ENCODE results near the gene POLDIP3. TPM values are rescaled to one million over a fixed set of nuclear protein-coding genes. Genes with fewer than 3 reads are reported as not detected.
"Not testable (repeated sequence)": the region's sequence is repeated elsewhere in the genome, so short reads cannot be mapped to it uniquely, and the experiment has no call there.

POLDIP3 gene
- total and polyA plus RNA-seq, 2 experiments from 2014 or later: 35.5 to 45.9 TPM

DNA sequence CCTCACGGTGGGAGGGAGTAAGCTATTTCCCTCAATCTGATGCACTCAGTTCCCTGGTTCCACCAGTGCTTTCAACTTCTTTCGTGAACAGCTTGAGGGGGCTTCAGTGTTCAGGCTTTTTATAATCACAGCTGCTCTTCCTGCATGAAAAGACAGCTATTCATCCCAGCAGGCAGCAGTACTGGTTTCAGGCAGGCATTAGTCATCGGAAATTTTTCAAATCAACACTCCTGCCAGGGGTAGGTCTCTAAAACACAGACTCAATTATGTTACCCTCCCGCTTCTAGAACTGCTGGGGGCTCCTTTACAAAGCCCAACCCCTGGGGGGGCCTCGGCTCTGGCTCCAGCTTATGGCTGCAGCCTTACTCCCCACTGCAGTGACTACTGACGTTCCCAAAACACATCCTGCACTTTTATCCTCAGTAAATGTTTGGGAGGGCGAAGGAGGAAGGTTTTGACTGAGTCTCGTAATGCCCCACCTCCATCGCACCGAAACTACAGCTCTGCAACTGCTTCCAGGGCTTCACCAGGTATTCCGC is 5.8 kb downstream of the POLDIP3 start:
- Histone ChIP-seq H3K79me2 (ENCODE audit: insufficient read depth) (peaks cover 99% of the 10 kb centered on the region), H3K27me3 (replicated peaks; ENCODE audit: insufficient read depth) (no peaks in the 10 kb centered on the region), H4K20me1 (ENCODE audit: insufficient read depth) (0 out of 2 replicates have a peak, but pooled peaks cover 3% of the 10 kb centered on the region), H3K9me3 (ENCODE audit: low read depth) (no peaks in the 10 kb centered on the region), H3K9ac (peak overlapping the region; percentile 35), H3K36me3 (ENCODE audit: low read depth) (peaks cover 6% of the 10 kb centered on the region; the same call in 1 of the 2 replicates), H3K27ac (peak overlapping the region; percentile 42), H3F3A (ENCODE audit: insufficient read depth) (peaks cover 27% of the 10 kb centered on the region), H3K4me3 (no peak overlapping the region), H2AFZ (no peak overlapping the region), H3K9me2 (ENCODE audit: insufficient read depth) (no peaks in the 10 kb centered on the region), H3K4me2 (ENCODE audit: unreplicated experiment) (peak overlapping the region; percentile 48), H3K4me1 (ENCODE audit: insufficient read depth) (peaks cover 52% of the 10 kb centered on the region)
- WGBS, 2 experiments (ENCODE audit: low coverage in 1 of 2, low lambda C conversion rate in 2 of 2, missing lambda C conversion rate in 2 of 2): 44 to 47% methylated on average over 10 to 11 of the region's 11 CpGs
- TF ChIP-seq EZH2 (IDR thresholded peaks at IDR 0.05; ENCODE audit: insufficient read depth, poor library complexity, severe bottlenecking) (no peak), EZH2phosphoT487 (IDR thresholded peaks at IDR 0.05; ENCODE audit: insufficient read depth, low read depth) (no peak)
- in situ Hi-C loops (cut with MboI): no loop called here
- DNase-seq: peak; percentile 74

DNA sequence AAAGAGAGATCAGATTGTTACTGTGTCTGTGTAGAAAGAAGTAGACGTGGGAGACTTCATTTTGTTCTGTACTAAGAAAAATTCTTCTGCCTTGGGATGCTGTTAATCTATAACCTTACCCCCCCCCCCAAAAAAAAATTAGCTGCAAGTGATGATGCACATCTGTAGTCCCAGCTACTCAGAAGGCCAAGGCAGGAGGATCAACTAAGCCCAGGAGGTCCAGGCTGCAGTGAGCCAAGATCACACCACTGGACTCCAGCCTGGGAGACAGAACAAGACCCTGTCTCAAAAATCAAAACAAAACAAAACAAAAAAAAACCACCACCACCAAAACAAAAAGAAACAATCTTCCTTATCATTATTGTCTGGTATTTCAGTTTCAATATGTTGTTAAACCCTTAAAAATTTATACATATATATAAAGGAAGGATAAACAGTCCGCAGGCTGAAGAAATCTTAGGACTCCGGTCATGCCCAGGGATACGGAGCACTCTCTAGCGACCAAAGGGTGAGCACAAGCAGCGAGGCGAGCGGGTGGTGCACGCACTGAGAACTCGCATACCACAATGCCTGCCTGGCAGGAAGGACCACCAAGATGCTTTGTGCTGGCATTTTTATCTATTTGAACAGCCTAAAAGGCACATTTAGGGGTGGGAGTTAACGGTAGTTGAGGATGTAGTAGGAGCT is 6.4 kb downstream of the POLDIP3 start:
- Histone ChIP-seq H2AFZ (no peak overlapping the region), H3K9ac (peak overlapping the region; percentile 35), H3K9me2 (ENCODE audit: insufficient read depth) (no peaks in the 10 kb centered on the region), H3K36me3 (ENCODE audit: low read depth) (peaks cover 6% of the 10 kb centered on the region; the same call in 1 of the 2 replicates), H3K27me3 (replicated peaks; ENCODE audit: insufficient read depth) (no peaks in the 10 kb centered on the region), H3K4me2 (ENCODE audit: unreplicated experiment) (peak overlapping the region; percentile 48), H3K9me3 (ENCODE audit: low read depth) (no peaks in the 10 kb centered on the region), H3K4me1 (ENCODE audit: insufficient read depth) (peaks cover 49% of the 10 kb centered on the region), H3K27ac (peak overlapping the region; percentile 42), H3F3A (ENCODE audit: insufficient read depth) (peaks cover 21% of the 10 kb centered on the region), H3K79me2 (ENCODE audit: insufficient read depth) (peaks cover 99% of the 10 kb centered on the region), H4K20me1 (ENCODE audit: insufficient read depth) (0 out of 2 replicates have a peak, but pooled peaks cover 4% of the 10 kb centered on the region), H3K4me3 (no peak overlapping the region)
- TF ChIP-seq EZH2phosphoT487 (IDR thresholded peaks at IDR 0.05; ENCODE audit: insufficient read depth, low read depth) (no peak), EZH2 (IDR thresholded peaks at IDR 0.05; ENCODE audit: insufficient read depth, poor library complexity, severe bottlenecking) (no peak)
- 68 to 71% methylated on average over 11 of the region's 11 CpGs for WGBS, 2 experiments (ENCODE audit: low coverage in 1 of 2, low lambda C conversion rate in 2 of 2, missing lambda C conversion rate in 2 of 2)
- in situ Hi-C loops (cut with MboI): no loop called here
- no peak for DNase-seq

DNA sequence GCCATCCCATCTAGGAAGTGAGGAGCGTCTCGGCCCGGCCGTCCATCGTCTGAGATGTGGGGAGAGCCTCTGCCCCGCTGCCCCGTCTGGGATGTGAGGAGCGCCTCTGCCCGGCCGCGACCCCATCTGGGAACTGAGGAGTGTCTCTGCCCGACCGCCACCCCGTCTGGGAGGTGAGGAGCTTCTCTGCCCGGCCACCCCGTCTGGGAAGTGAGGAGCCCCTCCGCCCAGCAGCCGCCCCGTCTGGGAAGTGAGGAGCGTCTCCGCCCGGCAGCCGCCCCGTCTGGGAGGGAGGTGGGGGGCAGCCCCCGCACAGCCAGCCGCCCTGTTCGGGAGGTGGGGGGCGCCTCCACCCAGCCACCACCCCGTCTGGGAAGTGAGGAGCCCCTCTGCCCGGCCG is 7.0 kb downstream of the POLDIP3 start:
- Histone ChIP-seq H3F3A (ENCODE audit: insufficient read depth) (peaks cover 16% of the 10 kb centered on the region), H3K4me1 (ENCODE audit: insufficient read depth) (peaks cover 43% of the 10 kb centered on the region), H3K79me2 (ENCODE audit: insufficient read depth) (peaks cover 99% of the 10 kb centered on the region)
- H3K4me2 ChIP-seq (ENCODE audit: unreplicated experiment); H3K9ac ChIP-seq; H3K9me2 ChIP-seq (ENCODE audit: insufficient read depth); DNase-seq; in situ Hi-C loops (cut with MboI); H3K27ac ChIP-seq; H2AFZ ChIP-seq; H3K36me3 ChIP-seq (ENCODE audit: low read depth); H3K4me3 ChIP-seq; H3K9me3 ChIP-seq (ENCODE audit: low read depth); H4K20me1 ChIP-seq (ENCODE audit: insufficient read depth); H3K27me3 ChIP-seq (replicated peaks; ENCODE audit: insufficient read depth): not testable (repeated sequence)
- WGBS, 2 experiments (ENCODE audit: low coverage in 1 of 2, low lambda C conversion rate in 2 of 2, missing lambda C conversion rate in 2 of 2): 87% methylated on average over 9 to 31 of the region's 31 CpGs

DNA sequence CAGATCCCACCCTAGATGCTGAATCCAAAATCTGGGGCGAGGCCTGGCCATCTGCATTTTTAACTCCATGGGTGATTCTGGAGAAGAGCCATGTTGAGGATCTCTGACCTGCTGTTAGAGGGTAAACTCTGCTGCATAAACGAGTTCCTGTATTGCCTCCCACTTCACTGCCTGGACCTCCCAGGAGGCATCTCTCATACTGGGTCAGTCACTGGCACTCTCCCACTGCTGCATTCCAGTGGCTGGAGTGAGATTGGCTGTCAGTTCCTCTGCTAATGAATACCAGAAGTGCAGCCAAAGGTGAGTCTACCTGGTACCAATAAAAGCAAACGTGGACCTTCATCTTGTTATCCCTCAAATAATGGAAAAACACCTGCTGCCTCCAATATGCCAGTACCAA is 10.3 kb downstream of the POLDIP3 start:
- Histone ChIP-seq H3K27ac (no peak overlapping the region), H3K9me2 (ENCODE audit: insufficient read depth) (no peaks in the 10 kb centered on the region), H3K9ac (no peak overlapping the region), H3K4me3 (no peak overlapping the region), H3F3A (ENCODE audit: insufficient read depth) (peaks cover 5% of the 10 kb centered on the region; the same call in 1 of the 2 replicates), H2AFZ (no peak overlapping the region), H3K4me1 (ENCODE audit: insufficient read depth) (peaks cover 21% of the 10 kb centered on the region), H3K27me3 (replicated peaks; ENCODE audit: insufficient read depth) (no peaks in the 10 kb centered on the region), H3K36me3 (ENCODE audit: low read depth) (peaks cover 32% of the 10 kb centered on the region), H3K79me2 (ENCODE audit: insufficient read depth) (peaks cover 99% of the 10 kb centered on the region), H4K20me1 (ENCODE audit: insufficient read depth) (0 out of 2 replicates have a peak, but pooled peaks cover 4% of the 10 kb centered on the region), H3K9me3 (ENCODE audit: low read depth) (no peaks in the 10 kb centered on the region), H3K4me2 (ENCODE audit: unreplicated experiment) (peak overlapping the region; percentile 8)
- 57 to 61% methylated on average over 3 of the region's 3 CpGs for WGBS, 2 experiments (ENCODE audit: low coverage in 1 of 2, low lambda C conversion rate in 2 of 2, missing lambda C conversion rate in 2 of 2)
- TF ChIP-seq EZH2 (IDR thresholded peaks at IDR 0.05; ENCODE audit: insufficient read depth, poor library complexity, severe bottlenecking) (no peak), EZH2phosphoT487 (IDR thresholded peaks at IDR 0.05; ENCODE audit: insufficient read depth, low read depth) (no peak)
- DNase-seq: peak; percentile 49
- in situ Hi-C loops (cut with MboI): no loop called here

Data from GM23248 (cell line).